Endothelial cell of umbilical vein (primary cell): Measurements from ENCODE around the gene DDR2.

Experiments used
- CTCF ChIP-seq, 2 donors: IDR thresholded peaks; 1 replicate in 1 of 2; 2 replicates in 1 of 2; pipeline ENCODE4 v1.5.1; 2011; ENCODE audit warnings: low read length in 2 of 2, mild to moderate bottlenecking in 2 of 2, moderate library complexity in 2 of 2, control low read depth in 1 of 2, inconsistent platforms in 1 of 2, low read depth in 1 of 2; ENCODE audit not compliant: insufficient read depth in 1 of 2; ENCODE audit errors: extremely low read depth in 1 of 2
- EZH2 ChIP-seq: IDR thresholded peaks from 2 replicates; pipeline ENCODE4 v1.6.1; 2012; ENCODE audit warnings: borderline replicate concordance, low read depth, mild to moderate bottlenecking, moderate library complexity, low read length, inconsistent platforms; ENCODE audit not compliant: severe bottlenecking
- MAX ChIP-seq: IDR thresholded peaks from 2 replicates; pipeline ENCODE4 v1.6.1; 2011; ENCODE audit not compliant: insufficient read depth, insufficient read length
- POLR2AphosphoS5 ChIP-seq: IDR thresholded peaks from 2 replicates; pipeline ENCODE4 v1.6.1; 2012; ENCODE audit warnings: low read depth, mild to moderate bottlenecking, control low read depth, low read length, moderate library complexity; ENCODE audit not compliant: insufficient read depth

GRCh38 chr1:162627662-162628296 lies 4.5 kb upstream of the DDR2 start:
- TF ChIP-seq POLR2AphosphoS5 = no peak
- TF ChIP-seq CTCF (IDR thresholded peaks at IDR 0.05; ENCODE audit: extremely low read depth in 1 of 2, insufficient read depth in 1 of 2, low read depth in 1 of 2, low read length in 2 of 2) = peak; percentile 47 to 51
- no peak for TF ChIP-seq MAX
- TF ChIP-seq EZH2 = no peak
